GM19452 (cell line): ENCODE data around the gene FLACC1.
"Not testable (repeated sequence)": the region's sequence is repeated elsewhere in the genome, so short reads cannot be mapped to it uniquely, and the experiment has no call there.

Experiments
- ATAC-seq: cut with Tn5 transposase; IDR thresholded peaks from one replicate; pipeline ENCODE4 v1.9.1; 2021; ENCODE audit not compliant: unreplicated experiment

FLACC1 gene

GRCh38 chr2:201357221-201357620, at the start of gene FLACC1:
Gene FLACC1 (minus strand): TSS chr2:201357345. CDS start chr2:201351404, 5,941 bp downstream.
- ATAC-seq, result no peak

- ATAC-seq, result no peak
Measured at GRCh38 chr2:201406077-201406662, 49.0 kb upstream of the FLACC1 start.

- ATAC-seq, result no peak
Measured at GRCh38 chr2:201404699-201405280, 47.6 kb upstream of the FLACC1 start.

GRCh38 chr2:201403880-201404279, 46.7 kb upstream of the FLACC1 start:
- ATAC-seq, result no peak

GRCh38 chr2:201402651-201403562, 45.8 kb upstream of the FLACC1 start:
- no peak for ATAC-seq

GRCh38 chr2:201401815-201402214, 44.7 kb upstream of the FLACC1 start:
- no peak for ATAC-seq

GRCh38 chr2:201396595-201396994, 39.5 kb upstream of the FLACC1 start:
- ATAC-seq, result no peak

GRCh38 chr2:201383136-201383535, 26.0 kb upstream of the FLACC1 start:
- no peak for ATAC-seq

GRCh38 chr2:201378496-201379397, 21.6 kb upstream of the FLACC1 start:
- no peak for ATAC-seq

- ATAC-seq, result no peak
Measured at GRCh38 chr2:201377218-201377617, 20.1 kb upstream of the FLACC1 start.

- ATAC-seq, result no peak
Measured at GRCh38 chr2:201369775-201370174, 12.6 kb upstream of the FLACC1 start.

- ATAC-seq, result not testable (repeated sequence)
Measured at GRCh38 chr2:201369318-201369717, 12.2 kb upstream of the FLACC1 start.

GRCh38 chr2:201366146-201366545, 9.0 kb upstream of the FLACC1 start:
- no peak for ATAC-seq

GRCh38 chr2:201363857-201364560, 6.9 kb upstream of the FLACC1 start:
- no peak for ATAC-seq

- no peak for ATAC-seq
Measured at GRCh38 chr2:201362396-201362795, 5.3 kb upstream of the FLACC1 start.

GRCh38 chr2:201361078-201361733, 4.1 kb upstream of the FLACC1 start:
- ATAC-seq, result no peak

- no peak for ATAC-seq
Measured at GRCh38 chr2:201360256-201360655, 3.1 kb upstream of the FLACC1 start.

- no peak for ATAC-seq
Measured at GRCh38 chr2:201358684-201359083, 1.5 kb upstream of the FLACC1 start.

- no peak for ATAC-seq
Measured at GRCh38 chr2:201353116-201353515, 4.0 kb downstream of the FLACC1 start.

GRCh38 chr2:201350879-201351278, 6.3 kb downstream of the FLACC1 start:
- no peak for ATAC-seq
